Tibial nerve (tissue), 4 donors: Measurements from ENCODE around the gene CEACAM7.

ENCODE experiments used
- EP300 ChIP-seq, 2 donors: sonication (generic); formaldehyde crosslinking; IDR thresholded peaks; one replicate each; pipeline ENCODE4 v1.6.1; 2017; ENCODE audit warnings: antibody characterized with exemption in 2 of 2, mild to moderate bottlenecking in 1 of 2
- POLR2A ChIP-seq, 2 donors: fragments of 450-650 bp; IDR thresholded peaks; one replicate each; pipeline ENCODE4 v1.6.1; 2017; ENCODE audit warnings: antibody characterized with exemption in 2 of 2, mild to moderate bottlenecking in 2 of 2, moderate library complexity in 2 of 2
- TF ChIP-seq, protein P1 (sequence below), 5 experiments: fragments of 200-600 bp in 3 of 5; fragments of 450-650 bp in 2 of 5; sonication (generic) in 3 of 5; IDR thresholded peaks; one replicate each; pipeline ENCODE4 v1.5.1; 2016 to 2019; ENCODE audit warnings: antibody characterized with exemption in 5 of 5, mild to moderate bottlenecking in 3 of 5, moderate library complexity in 2 of 5

DNA sequence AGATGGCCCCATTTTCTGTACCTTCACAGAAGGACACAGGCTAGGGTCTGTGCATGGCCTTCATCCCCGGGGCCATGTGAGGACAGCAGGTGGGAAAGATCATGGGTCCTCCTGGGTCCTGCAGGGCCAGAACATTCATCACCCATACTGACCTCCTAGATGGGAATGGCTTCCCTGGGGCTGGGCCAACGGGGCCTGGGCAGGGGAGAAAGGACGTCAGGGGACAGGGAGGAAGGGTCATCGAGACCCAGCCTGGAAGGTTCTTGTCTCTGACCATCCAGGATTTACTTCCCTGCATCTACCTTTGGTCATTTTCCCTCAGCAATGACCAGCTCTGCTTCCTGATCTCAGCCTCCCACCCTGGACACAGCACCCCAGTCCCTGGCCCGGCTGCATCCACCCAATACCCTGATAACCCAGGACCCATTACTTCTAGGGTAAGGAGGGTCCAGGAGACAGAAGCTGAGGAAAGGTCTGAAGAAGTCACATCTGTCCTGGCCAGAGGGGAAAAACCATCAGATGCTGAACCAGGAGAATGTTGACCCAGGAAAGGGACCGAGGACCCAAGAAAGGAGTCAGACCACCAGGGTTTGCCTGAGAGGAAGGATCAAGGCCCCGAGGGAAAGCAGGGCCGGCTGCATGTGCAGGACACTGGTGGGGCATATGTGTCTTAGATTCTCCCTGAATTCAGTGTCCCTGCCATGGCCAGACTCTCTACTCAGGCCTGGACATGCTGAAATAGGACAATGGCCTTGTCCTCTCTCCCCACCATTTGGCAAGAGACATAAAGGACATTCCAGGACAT, 7.0 kb upstream of the CEACAM7 start:
- TF ChIP-seq, protein P1, sequence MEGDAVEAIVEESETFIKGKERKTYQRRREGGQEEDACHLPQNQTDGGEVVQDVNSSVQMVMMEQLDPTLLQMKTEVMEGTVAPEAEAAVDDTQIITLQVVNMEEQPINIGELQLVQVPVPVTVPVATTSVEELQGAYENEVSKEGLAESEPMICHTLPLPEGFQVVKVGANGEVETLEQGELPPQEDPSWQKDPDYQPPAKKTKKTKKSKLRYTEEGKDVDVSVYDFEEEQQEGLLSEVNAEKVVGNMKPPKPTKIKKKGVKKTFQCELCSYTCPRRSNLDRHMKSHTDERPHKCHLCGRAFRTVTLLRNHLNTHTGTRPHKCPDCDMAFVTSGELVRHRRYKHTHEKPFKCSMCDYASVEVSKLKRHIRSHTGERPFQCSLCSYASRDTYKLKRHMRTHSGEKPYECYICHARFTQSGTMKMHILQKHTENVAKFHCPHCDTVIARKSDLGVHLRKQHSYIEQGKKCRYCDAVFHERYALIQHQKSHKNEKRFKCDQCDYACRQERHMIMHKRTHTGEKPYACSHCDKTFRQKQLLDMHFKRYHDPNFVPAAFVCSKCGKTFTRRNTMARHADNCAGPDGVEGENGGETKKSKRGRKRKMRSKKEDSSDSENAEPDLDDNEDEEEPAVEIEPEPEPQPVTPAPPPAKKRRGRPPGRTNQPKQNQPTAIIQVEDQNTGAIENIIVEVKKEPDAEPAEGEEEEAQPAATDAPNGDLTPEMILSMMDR (IDR thresholded peaks at IDR 0.05), result no peak
- TF ChIP-seq POLR2A (IDR thresholded peaks at IDR 0.05), result no peak
- no peak for TF ChIP-seq EP300 (IDR thresholded peaks at IDR 0.05)
